Mesenchymal stem cell (in vitro differentiated cells and primary cell): ENCODE results near the gene MS4A13.

ENCODE experiments used
- DNase-seq: peaks from one replicate; pipeline ENCODE4 v3.0.0-alpha.2; 2013
- H2AFZ ChIP-seq: one replicate; pipeline ENCODE4 v1.6.1; 2013; ENCODE audit warnings: low read depth, mild to moderate bottlenecking, control low read depth, inconsistent platforms, low read length, moderate library complexity
- H2AK5ac ChIP-seq: 2 replicates; pipeline ENCODE4 v1.6.1; 2013; ENCODE audit warnings: low read length, moderate library complexity, mild to moderate bottlenecking, inconsistent platforms; ENCODE audit not compliant: severe bottlenecking
- H2BK120ac ChIP-seq: one replicate; pipeline ENCODE4 v1.6.1; 2013; ENCODE audit warnings: low read depth, mild to moderate bottlenecking, inconsistent platforms, low read length, moderate library complexity
- H2BK12ac ChIP-seq, 2 experiments: one replicate each; pipeline ENCODE4 v1.6.1; 2013; ENCODE audit warnings: inconsistent platforms in 2 of 2, low read length in 2 of 2, mild to moderate bottlenecking in 2 of 2, moderate library complexity in 2 of 2, control low read depth in 1 of 2
- H2BK15ac ChIP-seq: one replicate; pipeline ENCODE4 v1.6.1; 2013; ENCODE audit warnings: mild to moderate bottlenecking, low read depth, inconsistent platforms; ENCODE audit not compliant: poor library complexity, severe bottlenecking
- H2BK5ac ChIP-seq: 2 replicates; pipeline ENCODE4 v1.6.1; 2013; ENCODE audit warnings: low read depth, mild to moderate bottlenecking, low read length, control low read depth, inconsistent platforms; ENCODE audit not compliant: poor library complexity, severe bottlenecking
- H3K14ac ChIP-seq, 2 experiments: one replicate each; pipeline ENCODE4 v1.6.1; 2013; ENCODE audit warnings: inconsistent platforms in 2 of 2, low read length in 2 of 2, control low read depth in 1 of 2, mild to moderate bottlenecking in 1 of 2, moderate library complexity in 1 of 2
- H3K18ac ChIP-seq, 2 experiments: one replicate each; pipeline ENCODE4 v1.6.1; 2013; ENCODE audit warnings: inconsistent platforms in 2 of 2, low read length in 2 of 2, control low read depth in 1 of 2, low read depth in 1 of 2, mild to moderate bottlenecking in 1 of 2
- H3K23ac ChIP-seq, 2 experiments: one replicate each; pipeline ENCODE4 v1.6.1; 2013; ENCODE audit warnings: inconsistent platforms in 2 of 2, low read length in 2 of 2, mild to moderate bottlenecking in 2 of 2, moderate library complexity in 2 of 2, control low read depth in 1 of 2
- H3K27ac ChIP-seq: 2 replicates; pipeline ENCODE4 v1.5.1; 2013; ENCODE audit warnings: mild to moderate bottlenecking, moderate library complexity, low read length, control low read depth, inconsistent platforms; ENCODE audit not compliant: poor library complexity, severe bottlenecking
- H3K27me3 ChIP-seq, 2 experiments: 2 replicates each; pipeline versions ENCODE4 v1.6.1 to v1.7.0; 2013; ENCODE audit warnings: low read length in 2 of 2, mild to moderate bottlenecking in 2 of 2, moderate library complexity in 2 of 2, control low read depth in 1 of 2, inconsistent platforms in 1 of 2; ENCODE audit not compliant: control insufficient read depth in 1 of 2, insufficient read depth in 1 of 2
- H3K36me3 ChIP-seq, 2 experiments: 2 replicates each; pipeline versions ENCODE4 v1.6.1 to v1.7.0; 2013; ENCODE audit warnings: low read length in 2 of 2, control low read depth in 1 of 2, inconsistent platforms in 1 of 2, low read depth in 1 of 2, mild to moderate bottlenecking in 1 of 2; ENCODE audit not compliant: insufficient read depth in 2 of 2, control insufficient read depth in 1 of 2
- H3K4ac ChIP-seq, 2 experiments: one replicate each; pipeline ENCODE4 v1.6.1; 2013; ENCODE audit warnings: inconsistent platforms in 2 of 2, low read length in 2 of 2, mild to moderate bottlenecking in 2 of 2, moderate library complexity in 2 of 2, control low read depth in 1 of 2, low read depth in 1 of 2
- H3K4me1 ChIP-seq: 2 replicates; pipeline ENCODE4 v1.6.1; 2013; ENCODE audit warnings: low read depth, low read length, control low read depth; ENCODE audit not compliant: control insufficient read depth, insufficient read depth
- H3K4me2 ChIP-seq: 2 replicates; pipeline ENCODE4 v1.6.1; 2013; ENCODE audit warnings: low read length, mild to moderate bottlenecking, inconsistent platforms; ENCODE audit not compliant: poor library complexity, severe bottlenecking
- H3K4me3 ChIP-seq, 2 experiments: 2 replicates each; pipeline versions ENCODE4 v1.5.1 to v1.7.0; 2013; ENCODE audit warnings: low read length in 2 of 2, mild to moderate bottlenecking in 2 of 2, control low read depth in 1 of 2, low read depth in 1 of 2; ENCODE audit not compliant: insufficient read depth in 1 of 2
- H3K79me1 ChIP-seq: replicated peaks from 2 replicates; pipeline ENCODE4 v1.6.1; 2013; ENCODE audit warnings: mild to moderate bottlenecking, control low read depth, low read length, inconsistent platforms; ENCODE audit not compliant: poor library complexity, severe bottlenecking
- H3K9ac ChIP-seq: 2 replicates; pipeline ENCODE4 v1.7.0; 2013; ENCODE audit warnings: mild to moderate bottlenecking, low read length, moderate library complexity
- H3K9me3 ChIP-seq: 2 replicates; pipeline ENCODE4 v1.7.0; 2013; ENCODE audit warnings: mild to moderate bottlenecking, low read length; ENCODE audit not compliant: control insufficient read depth
- H4K8ac ChIP-seq: one replicate; pipeline ENCODE4 v1.6.1; 2013; ENCODE audit warnings: inconsistent platforms, mild to moderate bottlenecking, low read length, moderate library complexity
- H4K91ac ChIP-seq: one replicate; pipeline ENCODE4 v1.6.1; 2013; ENCODE audit warnings: mild to moderate bottlenecking, low read length, inconsistent platforms
- WGBS: methylation state at CpG from one replicate; pipeline ENCODE4 v1.1.7; 2013; ENCODE audit warnings: mixed read lengths; 5-methylcytosine and 5-hydroxymethylcytosine counted together

Gene MS4A13

DNA sequence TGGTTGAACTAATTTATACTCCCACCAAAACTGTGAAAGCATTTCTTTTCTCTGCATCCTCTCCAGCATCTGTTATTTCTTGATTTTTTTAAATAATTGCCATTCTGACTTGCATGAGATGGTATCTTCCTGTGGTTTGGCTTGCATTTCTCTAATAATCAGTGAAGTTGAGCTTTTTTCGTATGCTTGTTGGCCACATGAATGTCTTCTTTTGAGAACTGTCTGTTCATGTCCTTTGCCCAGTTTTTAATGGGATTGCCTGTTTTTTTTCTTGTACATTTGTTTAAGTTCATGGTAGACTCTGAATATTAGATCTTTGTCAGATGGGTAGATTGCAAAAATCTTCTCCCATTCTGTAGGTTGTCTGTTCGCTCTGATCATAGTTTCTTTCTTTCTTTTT, 46.1 kb downstream of the MS4A13 start:
- WGBS = 62% methylated on average over 1 of the region's 2 CpGs
- Histone ChIP-seq H3K36me3 (no peaks in the 10 kb centered on the region), H3K9me3 (peaks cover 17% of the 10 kb centered on the region), H2BK15ac (no peak overlapping the region), H2AFZ (no peak overlapping the region), H2AK5ac (no peak overlapping the region), H4K91ac (no peak overlapping the region), H3K23ac (no peak overlapping the region), H3K4me1 (no peaks in the 10 kb centered on the region), H2BK120ac (no peak overlapping the region), H3K18ac (no peak overlapping the region), H3K9ac (no peak overlapping the region), H2BK12ac (no peak overlapping the region), H3K4me2 (no peak overlapping the region), H3K79me1 (no peaks in the 10 kb centered on the region), H2BK5ac (no peak overlapping the region), H3K14ac (no peak overlapping the region), H3K27me3 (no peaks in the 10 kb centered on the region), H3K4ac (no peak overlapping the region), H4K8ac (no peak overlapping the region), H3K27ac (no peak overlapping the region), H3K4me3 (no peak overlapping the region)
- no peak for DNase-seq

DNA sequence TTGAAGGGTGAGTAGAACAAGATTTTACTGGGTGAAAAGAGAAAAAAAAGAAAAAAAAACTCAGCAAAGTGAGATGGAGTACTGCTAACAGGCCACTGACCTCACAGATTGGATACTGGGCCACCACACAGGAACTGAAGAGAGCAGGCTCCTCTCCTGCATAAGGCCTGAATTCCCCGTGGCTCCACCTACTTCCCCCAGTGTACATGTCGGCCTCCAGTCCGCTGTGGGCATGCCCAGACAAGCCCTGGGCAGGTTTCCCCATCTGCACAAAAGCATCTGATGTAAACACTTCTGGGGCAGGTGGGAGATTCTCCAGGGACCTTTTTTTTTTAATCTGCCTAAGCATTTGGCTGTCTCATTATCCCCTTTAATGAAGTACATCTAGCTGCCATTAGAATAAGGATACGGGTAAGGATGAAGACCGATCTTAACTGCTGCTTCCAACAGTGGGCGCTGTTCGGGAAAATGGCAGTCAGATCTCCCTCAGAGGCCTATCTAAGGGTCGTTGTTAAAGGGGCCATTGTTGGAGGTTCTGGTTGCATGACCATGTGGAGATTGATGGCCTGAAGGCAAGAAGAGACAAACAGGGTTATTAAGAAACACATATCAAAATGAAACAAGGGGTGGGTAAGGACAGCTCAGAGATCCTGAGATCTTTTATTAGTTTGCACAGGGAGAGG, 48.5 kb downstream of the MS4A13 start:
- Histone ChIP-seq H3K4me1 (no peaks in the 10 kb centered on the region), H3K27ac (no peak overlapping the region), H3K18ac (no peak overlapping the region), H3K4me2 (no peak overlapping the region), H3K23ac (no peak overlapping the region), H2AK5ac (no peak overlapping the region), H4K8ac (no peak overlapping the region), H2BK120ac (no peak overlapping the region), H3K27me3 (no peaks in the 10 kb centered on the region), H3K9me3 (peaks cover 23% of the 10 kb centered on the region), H3K79me1 (no peaks in the 10 kb centered on the region), H2AFZ (no peak overlapping the region), H2BK12ac (no peak overlapping the region), H3K14ac (no peak overlapping the region), H4K91ac (no peak overlapping the region), H3K4me3 (no peak overlapping the region), H3K4ac (no peak overlapping the region), H2BK15ac (no peak overlapping the region), H3K36me3 (no peaks in the 10 kb centered on the region), H3K9ac (no peak overlapping the region), H2BK5ac (no peak overlapping the region)
- WGBS = 65% methylated on average over 8 of the region's 8 CpGs
- no peak for DNase-seq

DNA sequence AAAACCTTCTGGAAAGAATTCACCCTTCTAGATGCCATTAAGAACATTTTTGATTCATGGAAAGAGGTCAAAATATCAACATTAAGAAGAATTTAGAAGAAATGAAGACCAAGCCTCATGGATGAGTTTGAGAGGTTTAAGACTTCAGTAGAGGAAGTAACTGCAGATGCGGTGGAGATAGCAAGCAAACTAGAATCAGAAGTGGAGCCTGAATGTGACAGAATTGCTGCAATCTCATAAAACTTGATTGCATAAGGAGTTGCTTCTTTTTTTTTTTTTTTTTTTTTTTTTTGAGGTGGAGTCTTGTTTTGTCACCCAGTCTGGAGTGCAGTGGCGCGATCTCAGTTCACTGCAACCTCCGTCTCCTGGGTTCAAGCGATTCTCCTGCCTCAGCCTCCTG, 51.6 kb downstream of the MS4A13 start:
- WGBS = 95% methylated on average over 1 of the region's 5 CpGs
- Histone ChIP-seq H3K27ac (no peak overlapping the region), H4K8ac (no peak overlapping the region), H2BK15ac (no peak overlapping the region), H2BK12ac (no peak overlapping the region), H3K9ac (no peak overlapping the region), H3K4me1 (no peaks in the 10 kb centered on the region), H2AK5ac (no peak overlapping the region), H3K27me3 (no peaks in the 10 kb centered on the region), H2BK120ac (no peak overlapping the region), H3K14ac (no peak overlapping the region), H3K4me3 (no peak overlapping the region), H4K91ac (no peak overlapping the region), H3K18ac (no peak overlapping the region), H2BK5ac (no peak overlapping the region), H3K79me1 (no peaks in the 10 kb centered on the region), H3K23ac (no peak overlapping the region), H2AFZ (no peak overlapping the region), H3K4ac (no peak overlapping the region), H3K36me3 (no peaks in the 10 kb centered on the region), H3K4me2 (no peak overlapping the region), H3K9me3 (peaks cover 18% of the 10 kb centered on the region)
- DNase-seq = no peak

DNA sequence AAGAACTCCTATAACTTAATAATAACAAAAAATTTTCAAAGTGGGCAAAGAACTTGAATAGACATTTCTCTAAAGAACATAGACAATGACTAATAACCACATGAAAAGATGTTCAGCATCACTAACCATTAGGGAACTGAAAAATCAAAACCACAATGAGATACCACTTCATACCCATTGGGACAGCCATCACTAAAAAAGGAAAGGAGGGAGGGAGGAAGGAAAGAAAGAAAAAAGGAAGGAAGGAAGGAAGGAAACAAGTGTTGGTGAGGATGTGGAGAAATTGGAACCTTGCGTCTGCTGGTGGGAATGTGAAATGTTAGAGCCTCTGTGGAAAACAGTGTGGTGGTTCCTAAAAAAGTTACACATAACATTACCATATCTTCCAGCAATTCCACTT, 55.8 kb downstream of the MS4A13 start:
- Histone ChIP-seq H3K4me3 (no peak overlapping the region), H2AFZ (no peak overlapping the region), H3K23ac (no peak overlapping the region), H2BK12ac (no peak overlapping the region), H3K9me3 (peaks cover 5% of the 10 kb centered on the region), H2BK5ac (no peak overlapping the region), H3K4ac (no peak overlapping the region), H4K8ac (no peak overlapping the region), H4K91ac (no peak overlapping the region), H3K36me3 (no peaks in the 10 kb centered on the region), H3K4me2 (no peak overlapping the region), H3K9ac (no peak overlapping the region), H3K18ac (no peak overlapping the region), H3K27ac (no peak overlapping the region), H3K27me3 (no peaks in the 10 kb centered on the region), H3K79me1 (no peaks in the 10 kb centered on the region), H2BK120ac (no peak overlapping the region), H3K14ac (no peak overlapping the region), H2AK5ac (no peak overlapping the region), H2BK15ac (no peak overlapping the region), H3K4me1 (no peaks in the 10 kb centered on the region)
- WGBS = no CpG with 5 or more reads among the region's 1 CpG
- DNase-seq = no peak
